GM12878 (cell line): ENCODE measurements around the gene ARSI. TPM values are rescaled to one million over a fixed set of nuclear protein-coding genes. Genes with fewer than 3 reads are reported as not detected.

ENCODE experiments used
- ATAC-seq: fragments of 200-7000 bp; cut with Tn5 transposase; 3 replicates; pipeline ENCODE4 v1.9.1; 2020; ENCODE audit warnings: mild to moderate bottlenecking, moderate library complexity
- BruUV-seq: library from RNA; stranded (reverse); fragments of 400-500 nt; replicated peaks from 2 replicates; lab custom pipeline; 2021; lab: Mats Ljungman, UMichigan
- CTCF ChIA-PET: fragments of 300-600 bp; sonication (Branson Sonifier 250); formaldehyde crosslinking; extraction: SDS; loops from one replicate; lab custom pipeline; 2021; ENCODE audit warnings: inconsistent platforms; lab: Yijun Ruan, JAX
- POLR2A ChIA-PET: fragments of 350-600 bp; formaldehyde crosslinking; extraction: SDS; loops from one replicate; lab custom pipeline; 2021; ENCODE audit warnings: inconsistent platforms; lab: Charles Lee
- RAD21 ChIA-PET: fragments of 300-600 bp; sonication (Branson Sonifier 250); formaldehyde crosslinking; loops from one replicate; lab custom pipeline; 2023; ENCODE audit warnings: antibody characterized with exemption; ENCODE audit not compliant: unreplicated experiment; lab: Charles Lee
- SMC1A ChIA-PET: fragments of 300-600 bp; sonication (Branson Sonifier 250); formaldehyde crosslinking; loops from one replicate; lab custom pipeline; 2023; ENCODE audit not compliant: unreplicated experiment, uncharacterized antibody; lab: Charles Lee
- DNase-seq: peaks from one replicate; pipeline ENCODE4 v3.0.0-alpha.2; 2011; ENCODE audit warnings: low read depth, low spot score
- FAIRE-seq: peaks from 3 replicates; lab custom pipeline; 2011; peaks lifted over from hg19 to GRCh38; lab: Jason Lieb, UNC
- H2AFZ ChIP-seq: 2 replicates; pipeline ENCODE4 v1.6.0; 2011; ENCODE audit warnings: low read depth, low read length, control low read depth; ENCODE audit not compliant: control insufficient read depth
- H3K27ac ChIP-seq: 2 replicates; pipeline ENCODE4 v1.5.1; 2011; ENCODE audit warnings: control low read depth; ENCODE audit not compliant: control insufficient read depth, insufficient read depth
- H3K27me3 ChIP-seq, 2 experiments: replicated peaks in 1 of 2; 2 replicates each; pipeline versions ENCODE4 v1.6.0 to v1.6.1; 2011; ENCODE audit warnings: low read length in 1 of 2; ENCODE audit not compliant: control insufficient read depth in 2 of 2, insufficient read depth in 2 of 2
- H3K36me3 ChIP-seq, 2 experiments: 2 replicates each; pipeline ENCODE4 v1.5.1; 2011; ENCODE audit warnings: low read length in 1 of 2; ENCODE audit not compliant: control insufficient read depth in 2 of 2, insufficient read depth in 2 of 2
- H3K4me1 ChIP-seq: 2 replicates; pipeline ENCODE4 v1.6.1; 2011; ENCODE audit warnings: mild to moderate bottlenecking, low read length, moderate library complexity, mixed read lengths; ENCODE audit not compliant: control insufficient read depth, insufficient read depth
- H3K4me2 ChIP-seq: 2 replicates; pipeline ENCODE4 v1.6.0; 2011; ENCODE audit warnings: control low read depth; ENCODE audit not compliant: control insufficient read depth, insufficient read depth
- H3K4me3 ChIP-seq: fragments of 200-600 bp; sonication (generic); 2 replicates; pipeline ENCODE4 v1.5.1; 2016
- H3K79me2 ChIP-seq: 2 replicates; pipeline ENCODE4 v1.6.0; 2011; ENCODE audit warnings: low read length; ENCODE audit not compliant: control insufficient read depth, insufficient read depth
- H3K9ac ChIP-seq: 2 replicates; pipeline ENCODE4 v1.8.0; 2011; ENCODE audit warnings: low read length, control low read depth, mixed read lengths; ENCODE audit not compliant: control insufficient read depth, insufficient read depth
- H3K9me3 ChIP-seq: replicated peaks from 3 replicates; pipeline ENCODE4 v1.5.1; 2011; ENCODE audit warnings: mild to moderate bottlenecking, low read length; ENCODE audit not compliant: control insufficient read depth, insufficient read depth
- H4K20me1 ChIP-seq: 2 replicates; pipeline ENCODE4 v1.6.0; 2011; ENCODE audit not compliant: control insufficient read depth, insufficient read depth
- ATF3 ChIP-seq: IDR thresholded peaks from 2 replicates; pipeline ENCODE4 v1.6.1; 2011; ENCODE audit warnings: low read depth, mild to moderate bottlenecking, low read length, moderate library complexity, borderline replicate concordance; ENCODE audit errors: extremely low read depth
- CREM ChIP-seq: IDR thresholded peaks from 2 replicates; pipeline ENCODE4 v1.6.1; 2014; ENCODE audit warnings: antibody characterized with exemption, low read depth
- EP300 ChIP-seq, 2 experiments: fragments of 150-350 bp in 1 of 2; IDR thresholded peaks; 2 replicates each; pipeline ENCODE4 v1.6.1; 2011 to 2012; ENCODE audit warnings: low read depth in 2 of 2, low read length in 2 of 2, borderline replicate concordance in 1 of 2, improper control_type of control experiment in 1 of 2, inconsistent platforms in 1 of 2; ENCODE audit not compliant: control insufficient read depth in 1 of 2
- HDAC6 ChIP-seq: fragments of 200-600 bp; sonication (generic); IDR thresholded peaks from one replicate; pipeline ENCODE4 v1.8.0; 2017; ENCODE audit warnings: antibody characterized with exemption; ENCODE audit not compliant: unreplicated experiment
- IKZF1 ChIP-seq: fragments of 450-650 bp; conservative IDR thresholded peaks from 2 replicates; pipeline ENCODE4 v1.6.1; 2017; ENCODE audit warnings: antibody characterized with exemption, mild to moderate bottlenecking
- IRF3 ChIP-seq: fragments of 450-650 bp; IDR thresholded peaks from 2 replicates; pipeline ENCODE4 v1.6.1; 2014; ENCODE audit warnings: mild to moderate bottlenecking
- JUNB ChIP-seq: IDR thresholded peaks from 2 replicates; pipeline ENCODE4 v1.6.1; 2016; ENCODE audit warnings: antibody characterized with exemption, mild to moderate bottlenecking
- LARP7 ChIP-seq: fragments of 450-650 bp; IDR thresholded peaks from 2 replicates; pipeline ENCODE4 v1.6.1; 2017; ENCODE audit warnings: mild to moderate bottlenecking
- MTA2 ChIP-seq: fragments of 450-650 bp; IDR thresholded peaks from 2 replicates; pipeline ENCODE4 v1.6.1; 2016; ENCODE audit warnings: low read depth, mild to moderate bottlenecking, moderate library complexity
- PBX3 ChIP-seq: IDR thresholded peaks from 2 replicates; pipeline ENCODE4 v1.6.1; 2011; ENCODE audit warnings: mild to moderate bottlenecking, low read depth, low read length, moderate library complexity; ENCODE audit not compliant: insufficient replicate concordance
- POLR2AphosphoS2 ChIP-seq: IDR thresholded peaks from 2 replicates; pipeline ENCODE4 v1.6.1; 2011; ENCODE audit warnings: low read depth, mild to moderate bottlenecking, low read length, improper control_type of control experiment, moderate library complexity
- POU2F2 ChIP-seq: IDR thresholded peaks from 3 replicates; pipeline ENCODE4 v1.6.1; 2011; ENCODE audit warnings: low read depth, mild to moderate bottlenecking, low read length, borderline replicate concordance
- RELB ChIP-seq: fragments of 450-650 bp; IDR thresholded peaks from 2 replicates; pipeline ENCODE4 v1.6.1; 2017; ENCODE audit warnings: low read depth, mild to moderate bottlenecking, moderate library complexity
- SKIL ChIP-seq: fragments of 450-650 bp; IDR thresholded peaks from 2 replicates; pipeline ENCODE4 v1.6.1; 2017; ENCODE audit warnings: mild to moderate bottlenecking, low read depth, inconsistent platforms; ENCODE audit not compliant: poor library complexity, severe bottlenecking
- SUPT20H ChIP-seq: IDR thresholded peaks from 2 replicates; pipeline ENCODE4 v1.6.1; 2011; ENCODE audit warnings: low read depth, mild to moderate bottlenecking, low read length, moderate library complexity, borderline replicate concordance; ENCODE audit not compliant: control insufficient read depth
- TCF12 ChIP-seq: IDR thresholded peaks from 2 replicates; pipeline ENCODE4 v1.6.1; 2011; ENCODE audit warnings: low read depth, mild to moderate bottlenecking, low read length
- TCF7 ChIP-seq: IDR thresholded peaks from 2 replicates; pipeline ENCODE4 v1.6.1; 2014; ENCODE audit warnings: antibody characterized with exemption, borderline replicate concordance
- WGBS: methylation state at CpG from one replicate; pipeline ENCODE4 v1.1.6; 2016; ENCODE audit warnings: low lambda C conversion rate; ENCODE audit not compliant: insufficient replicate concordance, insufficient coverage; ENCODE audit errors: missing lambda C conversion rate; 5-methylcytosine and 5-hydroxymethylcytosine counted together
- in situ Hi-C: fragments of 300-500 bp; cut with MboI; formaldehyde crosslinking; loops from 9 replicates; pipeline ENCODE4 v1.14.3; 2018; ENCODE audit warnings: mixed read lengths
- intact Hi-C: fragments of 100-400 bp; cut with micrococcal nuclease; formaldehyde crosslinking; loops from one replicate; pipeline ENCODE4 v1.14.2; 2022; ENCODE audit not compliant: unreplicated experiment
- polyA plus RNA-seq, 11 experiments: library from polyadenylated mRNA; depleted of rRNA in 4 of 11; unstranded in 6 of 11; stranded (reverse) in 5 of 11; fragments of >200 nt; fragmentation: Nextera tagmentation in 4 of 11; fragmentation: Illumina TruSeq in 1 of 11; extraction: Ambion mirVana in 4 of 11; extraction: Trizol in 1 of 11; gene quantifications; 1 replicate in 1 of 11; 2 replicates in 10 of 11; pipeline versions ENCODE4 v1.2.1 to v1.2.3, GENCODE V29; 2011 to 2016; ENCODE audit warnings: inconsistent platforms in 2 of 11, missing spikeins in 2 of 11, low read depth in 1 of 11
- total RNA-seq, 4 experiments: library from RNA; depleted of rRNA in 3 of 4; stranded (reverse); fragments of >200 nt in 3 of 4; fragmentation: Illumina TruSeq in 1 of 4; extraction: Trizol in 1 of 4; gene quantifications; 2 replicates each; pipeline versions ENCODE4 v1.2.1 to v1.2.3, GENCODE V29; 2013 to 2021

Gene ARSI
- total and polyA plus RNA-seq, 10 of the 15 experiments (the other 5 are each of a cell fraction or from before 2014, with no cell fraction given): not detected

GRCh38 chr5:150270541-150271295 lies 32.0 kb downstream of the ARSI start:
- 3% methylated on average over 12 of the region's 12 CpGs for WGBS
- H3K27ac ChIP-seq: no peak overlapping the region
- no peak overlapping the region for H2AFZ ChIP-seq
- DNase-seq: no peak
- H3K79me2 ChIP-seq: no peaks in the 10 kb centered on the region
- H3K4me1 ChIP-seq: no peaks in the 10 kb centered on the region
- RAD21 ChIA-PET: interaction anchor here (1.4 kb wide), 1 partner anchor 166 kb away, joined by 4 read pairs; no protein-coding TSS in a partner anchor
- POLR2A ChIA-PET: no interaction called here
- intact Hi-C loops (no loop called here), in situ Hi-C loops (no loop called here)
- peaks cover 3 to 4% of the 10 kb centered on the region in 2 experiments; a peak in 3 of 4 replicates for H3K27me3 ChIP-seq
- CTCF ChIA-PET: interaction anchor here (1.1 kb wide), 1 partner anchor 78 kb away, joined by 3 read pairs; no protein-coding TSS in a partner anchor
- BruUV-seq: no TSS peak
- SMC1A ChIA-PET: no interaction called here
- no peak overlapping the region for H3K4me2 ChIP-seq
- no peaks in the 10 kb centered on the region for H4K20me1 ChIP-seq
- H3K4me3 ChIP-seq: no peak overlapping the region
- H3K36me3 ChIP-seq: no peaks in the 10 kb centered on the region
- TF ChIP-seq HDAC6 (no peak), LARP7 (no peak), POLR2AphosphoS2 (no peak), EP300 (IDR thresholded peaks at IDR 0.05; ENCODE audit: borderline replicate concordance in 1 of 2, control insufficient read depth in 1 of 2, low read depth in 2 of 2, low read length in 2 of 2) (no peak), IKZF1 (no peak), RELB (no peak), TCF12 (no peak), CREM (no peak), POU2F2 (no peak), IRF3 (no peak), SKIL (no peak), ATF3 (no peak), SUPT20H (no peak), JUNB (no peak), PBX3 (no peak), TCF7 (no peak), MTA2 (no peak)
- no peak for ATAC-seq
- H3K9me3 ChIP-seq: no peaks in the 10 kb centered on the region
- FAIRE-seq: no peak
- H3K9ac ChIP-seq: no peak overlapping the region
